ENCODE data around the gene BRI3. TPM values are rescaled to one million over a fixed set of nuclear protein-coding genes. Genes with fewer than 3 reads are reported as not detected.

Gene BRI3
- total and polyA plus RNA-seq, 9 of the 15 experiments (the other 6 are each of a cell fraction or from before 2014, with no cell fraction given): 4.3 to 57.4 (median 18.6) TPM

DNA sequence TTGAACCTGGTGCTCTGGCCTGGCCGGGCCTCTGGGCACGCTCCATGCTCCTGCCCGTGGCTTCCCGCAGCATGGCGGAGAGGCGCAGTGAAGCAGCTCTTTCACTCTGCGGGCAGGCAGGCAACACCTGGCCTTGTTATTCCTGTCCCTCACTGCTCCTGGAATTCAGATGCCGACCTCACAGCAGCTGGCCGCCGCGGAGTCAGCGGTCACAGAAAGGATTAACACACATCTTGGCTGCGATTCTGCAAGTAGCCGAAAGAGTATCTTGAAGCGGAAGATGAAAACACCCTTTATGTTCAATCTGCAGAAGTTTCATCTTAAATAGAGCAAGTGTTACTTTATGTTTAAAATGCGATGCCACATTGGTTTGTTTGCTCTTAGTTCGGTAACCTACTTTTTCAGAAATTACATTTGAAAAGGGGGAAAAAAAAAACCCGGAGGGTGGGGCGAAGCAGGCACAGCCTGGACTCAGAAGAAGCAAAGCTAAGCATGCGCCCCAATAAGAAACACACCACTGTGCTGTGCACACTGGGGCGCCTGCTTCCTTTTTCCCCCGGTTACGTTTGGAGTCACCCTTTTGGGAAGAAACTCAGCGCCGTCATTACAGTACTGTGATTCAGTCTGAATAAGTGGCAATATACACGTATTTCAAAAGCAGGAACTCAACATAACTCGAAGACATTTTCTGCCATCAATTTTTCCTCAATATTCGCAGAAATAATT is 42.3 kb downstream of the BRI3 start:
- H3K27ac ChIP-seq (ENCODE audit: extremely low read depth, low read depth, low read length): no peak overlapping the region
- ChIA-PET CTCF (ENCODE audit: low intra/inter-chr PET ratio) (no interaction called here), POLR2A (interaction anchor here (1.0 kb wide), 1 partner anchor 14 kb away, joined by 3 read pairs; no protein-coding TSS in a partner anchor)
- no TSS peak for BruUV-seq (replicated peaks)
- H3K4me2 ChIP-seq (ENCODE audit: insufficient read depth, low read length): no peak overlapping the region
- FAIRE-seq (no peak), DNase-seq (ENCODE audit: extremely low read depth in 1 of 4, low spot score in 3 of 4) (no peak), ATAC-seq (no peak; the same call in 2 of the 3 replicates)
- 0 out of 2 replicates have a peak, but pooled peaks cover 7% of the 10 kb centered on the region for H4K20me1 ChIP-seq (replicated peaks; ENCODE audit: control insufficient read depth, insufficient read depth, low read length)
- no peaks in the 10 kb centered on the region for H3K9me3 ChIP-seq (replicated peaks; ENCODE audit: control insufficient read depth, insufficient read depth, low read depth, low read length)
- peaks cover 0 to 3% of the 10 kb centered on the region in 2 experiments; a peak in 2 of 5 replicates for H3K4me1 ChIP-seq (replicated peaks in 1 of 2; ENCODE audit: control insufficient read depth in 2 of 2, insufficient read depth in 2 of 2, low read length in 2 of 2)
- TF ChIP-seq ZNF780A (CRISPR knock-in tag; IDR thresholded peaks at IDR 0.05): no peak
- peaks cover 13 to 24% of the 10 kb centered on the region in 2 experiments for H3K27me3 ChIP-seq (ENCODE audit: control insufficient read depth in 2 of 2, insufficient read depth in 2 of 2, low read length in 2 of 2)
- in situ Hi-C loops (cut with MboI): no loop called here
- H3K9me1 ChIP-seq (ENCODE audit: control insufficient read depth, insufficient read depth, low read length): no peaks in the 10 kb centered on the region
- H3K4me3 ChIP-seq: no peak overlapping the region
- H2AFZ ChIP-seq (ENCODE audit: low read depth, low read length): no peak overlapping the region
- 46% methylated on average over 28 of the region's 28 CpGs for WGBS (ENCODE audit: insufficient coverage, low coverage, missing lambda C conversion rate)
- H3K36me3 ChIP-seq (ENCODE audit: control insufficient read depth, insufficient read depth, low read length): no peaks in the 10 kb centered on the region
- peak overlapping the region in 1 of 2 experiments; percentile 23; a peak in 1 of 4 replicates for H3K9ac ChIP-seq (ENCODE audit: insufficient read depth in 1 of 2, low read depth in 2 of 2, low read length in 2 of 2)
- intact Hi-C loops (cut with micrococcal nuclease): no loop called here
- no peaks in the 10 kb centered on the region for H3K79me2 ChIP-seq (ENCODE audit: control insufficient read depth, insufficient read depth, low read length)

DNA sequence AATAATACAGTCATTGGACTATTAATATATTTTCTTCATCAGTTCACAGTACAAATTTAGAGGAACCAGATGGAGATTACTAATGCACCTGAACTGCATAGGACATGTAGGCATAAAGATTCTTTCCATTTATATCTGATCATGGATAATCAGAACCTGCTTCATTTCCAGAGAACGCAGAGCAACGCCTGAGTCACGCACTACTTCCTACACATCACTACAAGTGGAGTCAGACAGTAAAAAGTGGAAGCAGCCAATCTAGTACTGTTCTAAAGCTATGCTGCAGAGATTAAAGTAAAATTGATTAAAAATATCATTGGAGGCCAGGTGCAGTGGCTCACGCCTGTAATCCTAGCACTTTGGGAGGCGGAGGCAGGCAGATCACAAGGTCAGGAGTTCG is 43.3 kb downstream of the BRI3 start:
- Histone ChIP-seq H3K4me3 (no peak overlapping the region), H3K27ac (ENCODE audit: extremely low read depth, low read depth, low read length) (no peak overlapping the region), H3K9me3 (replicated peaks; ENCODE audit: control insufficient read depth, insufficient read depth, low read depth, low read length) (no peaks in the 10 kb centered on the region), H3K27me3 (ENCODE audit: control insufficient read depth in 2 of 2, insufficient read depth in 2 of 2, low read length in 2 of 2) (peaks cover 13 to 28% of the 10 kb centered on the region in 2 experiments), H2AFZ (ENCODE audit: low read depth, low read length) (no peak overlapping the region), H3K4me1 (replicated peaks in 1 of 2; ENCODE audit: control insufficient read depth in 2 of 2, insufficient read depth in 2 of 2, low read length in 2 of 2) (peaks cover 0 to 3% of the 10 kb centered on the region in 2 experiments; a peak in 3 of 5 replicates), H3K9me1 (ENCODE audit: control insufficient read depth, insufficient read depth, low read length) (no peaks in the 10 kb centered on the region), H3K9ac (ENCODE audit: insufficient read depth in 1 of 2, low read depth in 2 of 2, low read length in 2 of 2) (no peak overlapping the region), H3K79me2 (ENCODE audit: control insufficient read depth, insufficient read depth, low read length) (no peaks in the 10 kb centered on the region), H4K20me1 (replicated peaks; ENCODE audit: control insufficient read depth, insufficient read depth, low read length) (0 out of 2 replicates have a peak, but pooled peaks cover 7% of the 10 kb centered on the region), H3K36me3 (ENCODE audit: control insufficient read depth, insufficient read depth, low read length) (no peaks in the 10 kb centered on the region), H3K4me2 (ENCODE audit: insufficient read depth, low read length) (no peak overlapping the region)
- ChIA-PET CTCF (ENCODE audit: low intra/inter-chr PET ratio) (no interaction called here), POLR2A (no interaction called here)
- in situ Hi-C loops (cut with MboI): no loop called here
- intact Hi-C loops (cut with micrococcal nuclease): no loop called here
- no peak for ATAC-seq
- WGBS (ENCODE audit: insufficient coverage, low coverage, missing lambda C conversion rate): 47% methylated on average over 6 of the region's 6 CpGs
- no peak for FAIRE-seq
- BruUV-seq (replicated peaks): no TSS peak
- DNase-seq (ENCODE audit: extremely low read depth in 1 of 4, low spot score in 3 of 4): no peak
- TF ChIP-seq, protein P1, sequence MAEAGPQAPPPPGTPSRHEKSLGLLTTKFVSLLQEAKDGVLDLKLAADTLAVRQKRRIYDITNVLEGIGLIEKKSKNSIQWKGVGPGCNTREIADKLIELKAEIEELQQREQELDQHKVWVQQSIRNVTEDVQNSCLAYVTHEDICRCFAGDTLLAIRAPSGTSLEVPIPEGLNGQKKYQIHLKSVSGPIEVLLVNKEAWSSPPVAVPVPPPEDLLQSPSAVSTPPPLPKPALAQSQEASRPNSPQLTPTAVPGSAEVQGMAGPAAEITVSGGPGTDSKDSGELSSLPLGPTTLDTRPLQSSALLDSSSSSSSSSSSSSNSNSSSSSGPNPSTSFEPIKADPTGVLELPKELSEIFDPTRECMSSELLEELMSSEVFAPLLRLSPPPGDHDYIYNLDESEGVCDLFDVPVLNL (CRISPR knock-in tag; IDR thresholded peaks at IDR 0.05; ENCODE audit: low read depth): no peak
- TF ChIP-seq FOXM1 (IDR thresholded peaks at IDR 0.05; ENCODE audit: low read depth) (no peak), FOXM1 (CRISPR knock-in tag; IDR thresholded peaks at IDR 0.05; ENCODE audit: low read depth) (no peak), ZNF507 (tag; conservative IDR thresholded peaks at IDR 0.05) (no peak), XRCC5 (IDR thresholded peaks at IDR 0.05; ENCODE audit: low read depth, low read length) (no peak), ZNF699 (CRISPR knock-in tag; IDR thresholded peaks at IDR 0.05; ENCODE audit: insufficient replicate concordance) (no peak)
- TF ChIP-seq, protein P2, sequence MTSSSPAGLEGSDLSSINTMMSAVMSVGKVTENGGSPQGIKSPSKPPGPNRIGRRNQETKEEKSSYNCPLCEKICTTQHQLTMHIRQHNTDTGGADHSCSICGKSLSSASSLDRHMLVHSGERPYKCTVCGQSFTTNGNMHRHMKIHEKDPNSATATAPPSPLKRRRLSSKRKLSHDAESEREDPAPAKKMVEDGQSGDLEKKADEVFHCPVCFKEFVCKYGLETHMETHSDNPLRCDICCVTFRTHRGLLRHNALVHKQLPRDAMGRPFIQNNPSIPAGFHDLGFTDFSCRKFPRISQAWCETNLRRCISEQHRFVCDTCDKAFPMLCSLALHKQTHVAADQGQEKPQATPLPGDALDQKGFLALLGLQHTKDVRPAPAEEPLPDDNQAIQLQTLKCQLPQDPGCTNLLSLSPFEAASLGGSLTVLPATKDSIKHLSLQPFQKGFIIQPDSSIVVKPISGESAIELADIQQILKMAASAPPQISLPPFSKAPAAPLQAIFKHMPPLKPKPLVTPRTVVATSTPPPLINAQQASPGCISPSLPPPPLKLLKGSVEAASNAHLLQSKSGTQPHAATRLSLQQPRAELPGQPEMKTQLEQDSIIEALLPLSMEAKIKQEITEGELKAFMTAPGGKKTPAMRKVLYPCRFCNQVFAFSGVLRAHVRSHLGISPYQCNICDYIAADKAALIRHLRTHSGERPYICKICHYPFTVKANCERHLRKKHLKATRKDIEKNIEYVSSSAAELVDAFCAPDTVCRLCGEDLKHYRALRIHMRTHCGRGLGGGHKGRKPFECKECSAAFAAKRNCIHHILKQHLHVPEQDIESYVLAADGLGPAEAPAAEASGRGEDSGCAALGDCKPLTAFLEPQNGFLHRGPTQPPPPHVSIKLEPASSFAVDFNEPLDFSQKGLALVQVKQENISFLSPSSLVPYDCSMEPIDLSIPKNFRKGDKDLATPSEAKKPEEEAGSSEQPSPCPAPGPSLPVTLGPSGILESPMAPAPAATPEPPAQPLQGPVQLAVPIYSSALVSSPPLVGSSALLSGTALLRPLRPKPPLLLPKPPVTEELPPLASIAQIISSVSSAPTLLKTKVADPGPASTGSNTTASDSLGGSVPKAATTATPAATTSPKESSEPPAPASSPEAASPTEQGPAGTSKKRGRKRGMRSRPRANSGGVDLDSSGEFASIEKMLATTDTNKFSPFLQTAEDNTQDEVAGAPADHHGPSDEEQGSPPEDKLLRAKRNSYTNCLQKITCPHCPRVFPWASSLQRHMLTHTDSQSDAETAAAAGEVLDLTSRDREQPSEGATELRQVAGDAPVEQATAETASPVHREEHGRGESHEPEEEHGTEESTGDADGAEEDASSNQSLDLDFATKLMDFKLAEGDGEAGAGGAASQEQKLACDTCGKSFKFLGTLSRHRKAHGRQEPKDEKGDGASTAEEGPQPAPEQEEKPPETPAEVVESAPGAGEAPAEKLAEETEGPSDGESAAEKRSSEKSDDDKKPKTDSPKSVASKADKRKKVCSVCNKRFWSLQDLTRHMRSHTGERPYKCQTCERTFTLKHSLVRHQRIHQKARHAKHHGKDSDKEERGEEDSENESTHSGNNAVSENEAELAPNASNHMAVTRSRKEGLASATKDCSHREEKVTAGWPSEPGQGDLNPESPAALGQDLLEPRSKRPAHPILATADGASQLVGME (CRISPR knock-in tag; IDR thresholded peaks at IDR 0.05): no peak
